NOMO-1 (cell line): Measurements from ENCODE around the gene GPR89A.
"Not testable (repeated sequence)": the region's sequence is repeated elsewhere in the genome, so short reads cannot be mapped to it uniquely, and the experiment has no call there.

Source experiments
- DNase-seq, 2 experiments: peaks; one replicate each; lab custom pipeline; 2025; ENCODE audit not compliant: unreplicated experiment in 2 of 2; lab: John Stamatoyannopoulos, UW

The GPR89A gene

GRCh38 chr1:145607833-145608733, at the start of gene GPR89A:
GPR89A (plus strand) TSS chr1:145607988; CDS start chr1:145608134, 146 bp downstream.
- DNase-seq = peak; percentile 79 to 88

GRCh38 chr1:145586820-145587219, 21.0 kb upstream of the GPR89A start:
- not testable (repeated sequence) for DNase-seq

DNA sequence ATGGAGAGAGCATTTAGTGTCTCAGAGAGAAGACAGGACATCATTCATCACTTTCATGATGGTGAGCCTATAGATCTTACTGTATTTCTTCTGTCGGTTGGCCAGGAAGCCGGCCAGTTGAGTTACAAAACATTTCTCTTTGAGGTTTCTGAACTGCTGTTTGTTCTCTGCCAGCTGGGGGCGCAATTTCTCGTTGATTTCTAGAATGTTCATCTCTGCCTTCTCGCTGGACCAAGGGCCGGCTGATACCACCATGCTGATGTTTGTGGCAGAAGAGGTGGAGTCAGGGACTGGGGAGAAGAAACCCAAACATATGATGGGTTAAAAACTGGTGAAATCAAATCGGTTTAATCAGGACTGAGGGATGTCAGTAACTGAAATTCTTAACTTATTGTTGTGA, 17.0 kb upstream of the GPR89A start:
- DNase-seq = not testable (repeated sequence)

DNA sequence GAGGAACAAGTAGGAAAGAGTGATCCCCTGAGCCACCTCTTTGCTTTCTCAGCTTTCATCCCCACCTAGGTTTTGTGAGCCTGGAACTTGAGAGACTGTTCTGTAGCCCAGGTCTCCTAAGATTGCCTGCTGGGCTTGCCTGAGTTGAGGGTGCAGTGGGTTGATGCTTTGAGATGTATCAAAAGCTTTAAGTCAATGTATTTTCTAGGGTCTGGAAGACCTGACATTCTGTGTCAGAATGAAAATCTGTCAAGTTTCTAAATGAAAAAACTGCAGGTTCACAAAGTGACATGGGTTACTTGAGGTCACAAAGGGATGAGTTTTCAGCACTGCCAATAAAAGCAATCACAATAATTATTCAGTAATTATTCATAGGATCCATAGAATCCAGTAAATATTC, 15.4 kb upstream of the GPR89A start:
- not testable (repeated sequence) for DNase-seq

DNA sequence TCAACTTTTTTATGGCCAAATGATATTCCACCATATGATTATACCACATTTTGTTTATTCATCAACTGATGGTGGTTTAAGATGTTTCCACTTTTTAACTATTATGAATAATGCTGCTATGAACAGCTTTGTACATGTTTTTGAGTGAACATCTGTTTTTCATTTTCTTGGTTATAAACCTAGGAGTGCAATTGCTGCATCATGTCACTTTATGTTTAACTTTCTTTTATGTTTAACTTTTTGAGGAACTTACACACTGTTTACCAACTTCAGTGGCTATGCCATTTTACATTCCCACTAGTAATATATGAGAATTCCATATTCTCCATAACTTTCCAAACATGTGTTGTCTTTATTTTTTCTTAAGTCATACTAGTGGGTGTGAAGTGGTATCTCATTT, 12.4 kb upstream of the GPR89A start:
- not testable (repeated sequence) for DNase-seq

- DNase-seq = not testable (repeated sequence)
Observed at GRCh38 chr1:145596236-145596635, 11.6 kb upstream of the GPR89A start.

GRCh38 chr1:145599426-145599825, 8.4 kb upstream of the GPR89A start:
- not testable (repeated sequence) for DNase-seq

GRCh38 chr1:145601593-145601992, 6.2 kb upstream of the GPR89A start:
- DNase-seq = no peak

DNA sequence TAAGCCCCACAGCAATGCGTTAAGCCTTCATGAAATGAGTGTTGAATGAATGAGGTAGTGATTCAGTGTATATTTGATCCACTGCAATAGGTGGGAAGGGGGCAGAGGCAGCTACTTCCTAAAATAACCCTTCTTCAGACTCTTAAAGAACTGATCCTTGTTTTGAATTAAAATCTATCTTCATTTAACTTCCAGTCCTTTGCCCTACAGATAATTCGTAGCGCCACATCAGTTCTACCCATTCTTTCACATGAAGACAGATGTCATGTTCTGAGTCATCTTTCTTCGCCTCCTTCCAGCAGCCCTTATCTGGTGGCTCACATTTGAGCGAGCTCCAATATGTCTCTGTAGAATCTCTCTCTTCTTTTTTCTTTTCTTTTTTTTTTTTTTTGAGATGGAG, 948 bp upstream of the GPR89A start:
- not testable (repeated sequence) for DNase-seq

DNA sequence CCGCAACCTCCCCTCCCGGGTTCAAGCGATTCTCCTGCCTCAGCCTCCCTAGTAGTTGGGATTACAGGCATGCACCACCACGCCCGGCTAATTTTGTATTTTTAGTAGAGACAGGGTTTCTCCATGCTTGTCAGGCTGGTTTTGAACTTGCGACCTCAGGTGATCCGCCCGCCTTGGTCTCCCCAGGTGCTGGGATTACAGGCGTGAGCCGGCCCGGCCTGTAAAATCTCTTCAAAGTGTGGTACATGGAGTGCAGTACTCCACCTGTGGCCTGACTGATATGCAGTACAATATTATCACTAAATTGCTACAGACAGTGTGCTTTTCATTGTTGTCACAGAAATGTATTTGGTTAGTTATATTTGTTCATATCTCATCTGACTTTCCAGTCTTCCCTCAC, 499 bp upstream of the GPR89A start:
- not testable (repeated sequence) for DNase-seq

DNA sequence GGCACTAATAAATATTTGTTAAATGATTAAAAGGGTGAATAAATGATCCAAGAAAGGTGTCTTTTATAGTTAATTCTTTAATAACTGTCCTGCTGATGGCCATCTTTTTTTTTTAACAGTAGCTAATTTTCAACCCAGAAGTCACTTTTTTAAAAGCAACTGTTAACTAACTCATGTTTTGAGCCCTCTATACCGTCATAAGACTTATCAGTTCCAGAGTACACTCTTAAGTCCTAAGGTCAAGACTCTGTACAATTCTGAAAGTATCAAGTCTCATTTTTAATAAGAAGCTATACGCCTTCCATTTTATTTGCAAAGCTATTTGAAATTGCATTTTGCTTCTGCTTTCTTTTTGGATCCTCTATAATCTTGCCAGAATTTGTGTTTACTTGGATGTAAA, 3.0 kb downstream of the GPR89A start:
- not testable (repeated sequence) for DNase-seq

DNA sequence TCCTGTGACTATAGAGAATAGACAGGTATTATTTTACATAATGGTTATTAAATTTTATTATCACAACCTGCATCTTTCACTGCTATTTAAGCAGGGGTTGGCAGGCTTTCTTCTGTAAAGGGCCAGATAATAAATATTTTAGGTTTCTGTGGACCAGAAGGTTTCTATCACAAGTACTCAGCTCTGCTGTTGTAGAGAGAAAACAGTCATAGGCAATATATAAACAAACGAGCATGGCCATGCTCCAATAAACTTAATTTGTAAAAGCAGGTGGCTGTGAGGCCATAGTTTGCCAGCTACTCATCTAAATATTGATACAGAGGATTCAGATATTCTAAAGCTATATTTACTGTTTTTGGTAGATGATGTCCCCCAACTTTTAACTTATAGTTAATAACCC, 12.3 kb downstream of the GPR89A start:
- not testable (repeated sequence) for DNase-seq

- DNase-seq = not testable (repeated sequence)
Observed at GRCh38 chr1:145622177-145622576, 14.4 kb downstream of the GPR89A start.

- not testable (repeated sequence) for DNase-seq
Observed at GRCh38 chr1:145636237-145636636, 28.4 kb downstream of the GPR89A start.

- not testable (repeated sequence) for DNase-seq
Observed at GRCh38 chr1:145641886-145642285, 34.1 kb downstream of the GPR89A start.

- not testable (repeated sequence) for DNase-seq
Observed at GRCh38 chr1:145643990-145644389, 36.2 kb downstream of the GPR89A start.

DNA sequence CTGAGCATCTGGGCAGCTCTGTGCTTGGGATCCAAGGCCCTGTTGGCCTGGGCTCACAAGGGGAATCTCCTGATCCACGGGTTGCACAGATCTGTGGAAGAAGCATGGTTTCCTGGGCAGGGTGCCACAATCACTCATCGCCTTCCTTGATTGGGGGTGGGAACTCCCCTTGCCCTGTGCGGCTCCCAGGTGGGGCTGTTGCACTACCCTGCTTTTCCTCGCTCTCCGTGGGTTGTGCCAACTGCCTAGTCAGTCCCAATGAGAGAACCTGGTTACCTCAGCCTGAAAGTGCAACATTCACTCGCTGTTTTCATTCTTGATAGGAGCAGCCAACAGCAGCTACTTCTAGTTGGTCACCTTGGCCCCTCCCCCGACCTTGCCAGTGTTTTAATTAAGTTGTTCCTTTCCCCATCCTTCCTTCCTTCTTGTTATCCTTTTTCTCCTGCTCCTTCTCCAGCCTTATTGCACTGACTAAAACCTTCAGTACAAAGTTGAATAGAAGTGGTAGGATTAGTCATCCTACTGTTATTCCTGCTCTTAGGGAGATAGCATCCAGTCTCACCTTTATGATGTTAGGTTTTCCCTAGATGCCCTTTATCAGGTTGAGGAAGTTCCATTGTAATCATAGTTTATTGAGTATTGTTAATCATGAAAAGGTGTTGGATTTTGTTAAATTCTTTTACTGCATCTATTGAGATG, 48.6 kb downstream of the GPR89A start:
- DNase-seq = not testable (repeated sequence)

DNA sequence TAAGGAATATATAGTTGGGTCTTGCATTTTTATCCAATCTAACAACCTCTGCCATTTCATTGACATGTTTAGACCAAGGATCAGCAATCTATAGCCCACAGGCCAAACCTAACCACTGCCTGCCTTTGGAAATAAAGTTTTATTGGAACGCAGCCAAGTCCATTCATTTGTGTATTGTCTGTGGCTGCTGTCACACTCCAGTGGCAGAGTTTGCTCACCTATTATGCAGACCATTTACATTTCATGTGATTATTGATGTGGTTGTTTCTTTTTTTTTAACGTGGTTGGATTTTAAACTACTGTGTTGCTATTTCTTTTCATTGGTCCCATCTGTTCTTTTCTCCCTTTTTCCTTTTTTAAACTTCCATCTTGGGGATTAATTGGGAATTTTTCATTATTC, 54.7 kb downstream of the GPR89A start:
- not testable (repeated sequence) for DNase-seq

DNA sequence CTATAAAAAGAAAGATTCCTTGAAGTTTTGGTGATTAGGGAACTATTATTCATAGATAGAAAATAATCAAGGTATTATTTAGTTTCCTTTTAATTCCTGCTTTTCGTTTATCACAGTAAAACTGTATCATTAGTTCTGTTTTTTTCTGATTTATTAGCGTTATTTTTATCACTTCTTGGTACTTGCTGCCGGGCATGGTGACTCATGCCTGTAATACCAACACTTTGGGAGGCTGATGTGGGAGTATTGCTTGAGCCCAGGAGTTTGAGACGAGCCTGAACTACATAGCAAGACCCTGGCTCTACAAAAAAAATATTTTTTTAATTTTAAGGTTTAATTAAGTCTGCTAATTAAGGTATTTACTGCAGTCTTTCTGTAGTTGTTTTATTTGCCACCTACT, 57.2 kb downstream of the GPR89A start:
- DNase-seq = not testable (repeated sequence)

DNA sequence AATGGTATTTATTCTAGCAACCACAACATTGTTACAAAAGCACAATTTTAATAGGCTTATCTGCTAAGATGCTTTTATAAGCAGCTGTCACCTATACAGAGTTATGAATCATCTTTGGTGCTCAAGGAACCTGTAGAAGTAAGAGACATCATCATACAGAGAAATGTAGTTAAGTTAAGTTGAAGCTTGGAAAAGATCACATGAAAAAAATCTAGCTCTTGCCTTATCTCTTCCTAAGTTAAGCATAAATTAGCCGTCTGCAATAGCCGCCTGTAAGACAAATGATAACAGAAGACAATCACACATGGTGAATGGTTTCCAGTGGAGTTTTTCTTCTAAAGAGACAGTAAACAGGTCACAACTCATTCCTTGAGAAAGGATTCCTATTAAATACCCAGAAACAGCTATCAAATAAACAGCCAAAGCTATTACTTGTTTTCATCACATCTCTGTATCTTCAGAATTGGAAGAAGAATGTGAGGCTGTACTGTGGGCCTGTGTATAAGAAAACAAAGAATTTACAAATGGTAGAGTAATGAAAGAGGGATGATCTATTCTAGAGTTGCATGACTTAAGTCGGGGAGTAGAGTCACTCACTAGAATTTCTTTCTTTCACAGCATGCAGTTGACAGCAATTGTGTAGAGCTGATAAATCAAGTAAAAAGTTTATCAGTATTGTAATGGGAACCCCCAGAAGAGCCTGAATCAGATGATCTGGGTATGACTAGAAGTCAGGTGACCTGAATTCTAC, 63.4 kb downstream of the GPR89A start:
- DNase-seq = not testable (repeated sequence)

- DNase-seq = not testable (repeated sequence)
Observed at GRCh38 chr1:145673217-145673616, 65.4 kb downstream of the GPR89A start.
